ENCODE data around the gene MRPL39.
"Not testable (repeated sequence)": the region's sequence is repeated elsewhere in the genome, so short reads cannot be mapped to it uniquely, and the experiment has no call there.

Gene MRPL39

GRCh38 chr21:25607151-25608043, at the start of gene MRPL39:
Gene MRPL39, minus strand, starts transcription at chr21:25607481. Its CDS starts 6 bp downstream, at chr21:25607475.
- DNase-seq, result peak; percentile 82 to 83

- no peak for DNase-seq
Measured at GRCh38 chr21:25656412-25656811, 49.1 kb upstream of the MRPL39 start.

- no peak for DNase-seq
Measured at GRCh38 chr21:25649146-25649545, 41.9 kb upstream of the MRPL39 start.

- DNase-seq, result no peak
Measured at GRCh38 chr21:25647647-25648046, 40.4 kb upstream of the MRPL39 start.

GRCh38 chr21:25646474-25646873, 39.2 kb upstream of the MRPL39 start:
- no peak for DNase-seq

- DNase-seq, result no peak
Measured at GRCh38 chr21:25643486-25643885, 36.2 kb upstream of the MRPL39 start.

- no peak for DNase-seq
Measured at GRCh38 chr21:25640943-25641292, 33.6 kb upstream of the MRPL39 start.

GRCh38 chr21:25640202-25640942, 33.1 kb upstream of the MRPL39 start:
- DNase-seq, result peak in 1 of 2 experiments; percentile 2

GRCh38 chr21:25639551-25640201, 32.4 kb upstream of the MRPL39 start:
- peak in 1 of 2 experiments; percentile 5 for DNase-seq

- peak; percentile 1 to 7 for DNase-seq
Measured at GRCh38 chr21:25638660-25639550, 31.6 kb upstream of the MRPL39 start, which contains the start of gene JAM2. Gene JAM2, plus strand, starts transcription at chr21:25639258. Its CDS starts 564 bp downstream, at chr21:25639822.

- no peak for DNase-seq
Measured at GRCh38 chr21:25637851-25638659, 30.8 kb upstream of the MRPL39 start.

- no peak for DNase-seq
Measured at GRCh38 chr21:25636727-25637126, 29.4 kb upstream of the MRPL39 start.

GRCh38 chr21:25635310-25635709, 28.0 kb upstream of the MRPL39 start:
- no peak for DNase-seq

GRCh38 chr21:25632296-25632695, 25.0 kb upstream of the MRPL39 start:
- DNase-seq, result no peak

- no peak for DNase-seq
Measured at GRCh38 chr21:25626757-25627156, 19.5 kb upstream of the MRPL39 start.

GRCh38 chr21:25625776-25626555, 18.7 kb upstream of the MRPL39 start:
- DNase-seq, result not testable (repeated sequence)

GRCh38 chr21:25625036-25625435, 17.8 kb upstream of the MRPL39 start:
- DNase-seq, result no peak

GRCh38 chr21:25624511-25624910, 17.2 kb upstream of the MRPL39 start:
- DNase-seq, result no peak

- no peak for DNase-seq
Measured at GRCh38 chr21:25619198-25619597, 11.9 kb upstream of the MRPL39 start.

GRCh38 chr21:25615880-25616279, 8.6 kb upstream of the MRPL39 start:
- no peak for DNase-seq

- DNase-seq, result no peak
Measured at GRCh38 chr21:25614441-25614840, 7.2 kb upstream of the MRPL39 start.

Data from NCI-H2081 (cell line).